Ovary (tissue), 9 donors: ENCODE results near the gene NCR3LG1. TPM values are rescaled to one million over a fixed set of nuclear protein-coding genes. Genes with fewer than 3 reads are reported as not detected.
"Not testable (repeated sequence)": the region's sequence is repeated elsewhere in the genome, so short reads cannot be mapped to it uniquely, and the experiment has no call there.

Experiments used
- DNase-seq, 5 donors: peaks; one replicate each; pipeline ENCODE4 v3.0.0-alpha.2; 2019 to 2020
- H3K27ac ChIP-seq, 2 donors: fragments of 200-600 bp; one replicate each; pipeline versions ENCODE4 v1.5.1 to v1.8.0; 2019 to 2022
- H3K27me3 ChIP-seq: fragments of 200-600 bp; one replicate; pipeline ENCODE4 v1.8.0; 2022
- H3K36me3 ChIP-seq: fragments of 200-600 bp; sonication (generic); one replicate; pipeline ENCODE4 v1.5.1; 2019
- H3K4me1 ChIP-seq: one replicate; pipeline ENCODE4 v1.8.1; 2013; ENCODE audit warnings: mild to moderate bottlenecking, moderate library complexity; ENCODE audit not compliant: insufficient read depth
- H3K4me3 ChIP-seq: fragments of 200-600 bp; sonication (generic); one replicate; pipeline ENCODE4 v1.5.1; 2017
- H3K9me3 ChIP-seq, 2 donors: fragments of 200-600 bp in 1 of 2; sonication (generic) in 1 of 2; one replicate each; pipeline versions ENCODE4 v1.5.1 to v1.8.1; 2013 to 2019; ENCODE audit warnings: mild to moderate bottlenecking in 1 of 2, moderate library complexity in 1 of 2
- EP300 ChIP-seq: sonication (generic); formaldehyde crosslinking; IDR thresholded peaks from one replicate; pipeline ENCODE4 v1.6.1; 2017; ENCODE audit warnings: antibody characterized with exemption
- POLR2A ChIP-seq: fragments of 450-650 bp; IDR thresholded peaks from one replicate; pipeline ENCODE4 v1.6.1; 2017; ENCODE audit warnings: antibody characterized with exemption, mild to moderate bottlenecking, moderate library complexity
- WGBS, 3 donors: extraction: QIAGEN DNeasy Blood & Tissue Kit in 1 of 3; methylation state at CpG; one replicate each; pipeline versions ENCODE4 v1.1.5 to v1.1.7; 2013 to 2017; 5-methylcytosine and 5-hydroxymethylcytosine counted together
- intact Hi-C, 4 donors: fragments of 100-400 bp; cut with DNase I; formaldehyde crosslinking; loops; one replicate each; pipeline versions ENCODE4 v1.11.0 to v1.15.1; 2022 to 2023
- polyA plus RNA-seq, 2 donors: library from polyadenylated mRNA; stranded (reverse); fragments of 200-250 nt in 1 of 2; fragments of 350-450 nt in 1 of 2; fragmentation: Illumina TruSeq in 1 of 2; extraction: RNeasy Lipid Tissue Mini Kit (QIAGEN cat#74804) in 1 of 2; gene quantifications; one replicate each; pipeline ENCODE4 v1.2.3, GENCODE V29; 2013 to 2014
- total RNA-seq, 7 donors: library from RNA; depleted of rRNA in 2 of 7; stranded (reverse); fragments of >200 nt in 2 of 7; fragmentation: NEBNext Ultra II Directional in 3 of 7; extraction: Animal tissue kit (Norgen Biotek cat#: 25700) in 3 of 7; gene quantifications; one replicate each; pipeline versions ENCODE4 v1.1.0 to v1.2.4, GENCODE V29; 2016 to 2023
- TF ChIP-seq, protein P1 (sequence below), 3 donors: fragments of 450-650 bp in 2 of 3; fragments of 200-600 bp in 1 of 3; IDR thresholded peaks; one replicate each; pipeline versions ENCODE4 v1.5.1 to v1.8.0; 2016 to 2022; ENCODE audit warnings: antibody characterized with exemption in 3 of 3, mild to moderate bottlenecking in 1 of 3
- donor health status: DM: no; HTN: no; CAD: no; lungs with moderate emphysema.
- donor health status: DM: no; HTN: no; CAD: no.
- donor health status: Bipolar disorder and iron deficiency.
- donor health status: DM: yes; HTN: yes; CAD: no.
- donor health status: DM: no; HTN: no; CAD: no.
- donor health status: DM: yes; HTN: yes; CAD: no.

Gene NCR3LG1
- total and polyA plus RNA-seq, 9 donors, result 0.75 to 7.7 (median 3.5) TPM

DNA sequence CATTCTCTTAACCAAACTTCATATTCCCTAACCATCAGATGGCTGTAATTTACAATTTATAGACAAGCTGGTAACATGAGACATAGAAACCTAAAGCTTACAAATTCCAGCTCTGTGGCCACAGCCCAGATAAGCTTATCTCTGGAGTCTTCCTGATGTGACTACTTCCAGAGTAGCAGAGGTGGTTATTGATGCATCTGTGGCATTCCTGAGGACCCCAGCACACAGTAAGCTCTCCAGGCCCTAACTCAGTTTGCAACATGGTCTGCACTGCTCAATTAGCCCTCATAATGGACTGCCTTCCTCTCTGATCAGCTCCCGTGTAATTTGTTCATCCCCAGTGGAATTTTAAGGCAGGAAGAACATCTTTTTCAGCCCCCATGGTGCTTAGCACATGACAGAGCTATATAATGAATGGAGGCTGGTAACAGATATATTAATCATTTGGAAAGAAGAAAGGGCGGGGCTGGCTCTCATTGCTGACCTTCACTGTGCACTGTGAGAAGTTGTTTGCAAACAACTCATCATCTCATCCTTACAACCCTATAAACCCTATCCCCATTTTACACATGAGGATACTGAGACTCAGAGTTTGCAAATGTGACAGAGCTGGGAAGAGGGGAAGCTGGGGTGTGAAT is 67.0 kb downstream of the NCR3LG1 start:
- intact Hi-C loops, result no loop called here
- Histone ChIP-seq H3K4me3 (no peak overlapping the region), H3K27me3 (no peaks in the 10 kb centered on the region), H3K36me3 (no peaks in the 10 kb centered on the region), H3K27ac (no peak overlapping the region), H3K9me3 (no peaks in the 10 kb centered on the region), H3K4me1 (no peaks in the 10 kb centered on the region)
- 31 to 44% (median 43%) methylated on average over 2 of the region's 2 CpGs for WGBS, 3 donors
- no peak for TF ChIP-seq POLR2A
- TF ChIP-seq, protein P1, sequence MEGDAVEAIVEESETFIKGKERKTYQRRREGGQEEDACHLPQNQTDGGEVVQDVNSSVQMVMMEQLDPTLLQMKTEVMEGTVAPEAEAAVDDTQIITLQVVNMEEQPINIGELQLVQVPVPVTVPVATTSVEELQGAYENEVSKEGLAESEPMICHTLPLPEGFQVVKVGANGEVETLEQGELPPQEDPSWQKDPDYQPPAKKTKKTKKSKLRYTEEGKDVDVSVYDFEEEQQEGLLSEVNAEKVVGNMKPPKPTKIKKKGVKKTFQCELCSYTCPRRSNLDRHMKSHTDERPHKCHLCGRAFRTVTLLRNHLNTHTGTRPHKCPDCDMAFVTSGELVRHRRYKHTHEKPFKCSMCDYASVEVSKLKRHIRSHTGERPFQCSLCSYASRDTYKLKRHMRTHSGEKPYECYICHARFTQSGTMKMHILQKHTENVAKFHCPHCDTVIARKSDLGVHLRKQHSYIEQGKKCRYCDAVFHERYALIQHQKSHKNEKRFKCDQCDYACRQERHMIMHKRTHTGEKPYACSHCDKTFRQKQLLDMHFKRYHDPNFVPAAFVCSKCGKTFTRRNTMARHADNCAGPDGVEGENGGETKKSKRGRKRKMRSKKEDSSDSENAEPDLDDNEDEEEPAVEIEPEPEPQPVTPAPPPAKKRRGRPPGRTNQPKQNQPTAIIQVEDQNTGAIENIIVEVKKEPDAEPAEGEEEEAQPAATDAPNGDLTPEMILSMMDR (IDR thresholded peaks at IDR 0.05), result no peak
- no peak for TF ChIP-seq EP300
- DNase-seq, result no peak

DNA sequence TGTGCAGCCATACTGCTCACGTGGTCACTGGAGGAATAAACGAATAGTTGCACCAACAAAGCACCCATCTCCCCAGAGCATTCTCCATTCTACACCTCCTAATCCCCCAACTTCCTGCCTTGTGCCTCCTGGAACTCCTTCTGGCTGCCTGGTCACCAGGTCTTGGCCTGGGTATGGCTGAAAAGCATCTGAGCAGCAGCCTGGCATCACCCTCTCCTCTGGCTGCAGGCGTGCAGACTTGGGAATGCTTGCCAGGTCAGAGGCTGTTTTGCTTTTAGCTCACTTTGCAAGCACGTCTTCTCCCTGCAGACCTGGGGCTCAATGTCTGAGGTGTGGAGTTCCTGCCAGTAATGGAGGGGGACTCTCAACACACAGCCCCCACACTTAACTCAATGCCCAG is 70.2 kb downstream of the NCR3LG1 start:
- H3K4me3 ChIP-seq, result no peak overlapping the region
- intact Hi-C loops, result no loop called here
- 36 to 38% (median 36%) methylated on average over 4 of the region's 4 CpGs for WGBS, 3 donors
- no peaks in the 10 kb centered on the region for H3K4me1 ChIP-seq
- no peak overlapping the region for H3K27ac ChIP-seq
- no peaks in the 10 kb centered on the region for H3K27me3 ChIP-seq
- no peak for DNase-seq
- no peaks in the 10 kb centered on the region for H3K9me3 ChIP-seq
- H3K36me3 ChIP-seq, result no peaks in the 10 kb centered on the region
- TF ChIP-seq, protein P1 (IDR thresholded peaks at IDR 0.05), result no peak
- TF ChIP-seq POLR2A (no peak), EP300 (no peak)

DNA sequence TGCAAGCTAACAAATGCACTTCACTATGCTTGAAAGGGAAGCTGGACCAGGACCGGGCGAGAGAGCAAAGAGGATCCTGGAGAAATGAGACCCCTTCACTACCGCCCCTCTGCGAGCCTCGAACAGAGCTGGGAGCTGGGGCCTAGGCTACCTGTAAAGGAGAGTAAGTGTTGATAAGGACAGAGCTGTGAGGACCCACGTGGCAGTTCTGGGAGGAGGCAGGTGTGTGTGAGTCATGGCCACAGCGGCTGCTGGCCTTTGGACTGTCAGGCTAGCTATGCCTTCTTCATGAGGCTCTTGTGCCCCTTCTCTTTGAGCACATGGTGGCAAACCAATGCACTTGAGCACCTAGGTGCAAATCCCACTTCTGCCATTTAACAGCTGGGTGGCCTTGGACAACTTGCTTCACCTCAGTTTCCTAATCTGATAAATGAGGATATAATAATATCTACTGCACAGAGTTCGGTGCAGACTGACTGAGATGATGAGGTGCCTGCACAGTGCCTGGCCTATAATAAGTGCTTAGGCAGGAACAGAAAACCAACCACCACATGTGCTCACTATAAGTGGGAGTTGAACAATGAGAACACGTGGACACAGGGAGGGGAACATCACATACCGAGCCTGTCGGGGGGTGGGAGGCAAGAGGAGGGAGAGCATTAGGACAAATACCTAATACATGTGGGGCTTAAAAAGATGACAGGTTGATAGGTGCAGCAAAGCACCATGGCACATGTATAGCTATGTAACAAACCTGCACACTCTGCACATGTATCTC is 72.1 kb downstream of the NCR3LG1 start:
- Histone ChIP-seq H3K36me3 (no peaks in the 10 kb centered on the region), H3K27ac (no peak overlapping the region), H3K4me1 (no peaks in the 10 kb centered on the region), H3K9me3 (no peaks in the 10 kb centered on the region), H3K4me3 (no peak overlapping the region), H3K27me3 (no peaks in the 10 kb centered on the region)
- TF ChIP-seq POLR2A, result no peak
- no peak for TF ChIP-seq EP300
- TF ChIP-seq, protein P1 (IDR thresholded peaks at IDR 0.05), result no peak
- 56 to 64% (median 58%) methylated on average over 11 of the region's 11 CpGs for WGBS, 3 donors
- intact Hi-C loops, result no loop called here
- no peak for DNase-seq

DNA sequence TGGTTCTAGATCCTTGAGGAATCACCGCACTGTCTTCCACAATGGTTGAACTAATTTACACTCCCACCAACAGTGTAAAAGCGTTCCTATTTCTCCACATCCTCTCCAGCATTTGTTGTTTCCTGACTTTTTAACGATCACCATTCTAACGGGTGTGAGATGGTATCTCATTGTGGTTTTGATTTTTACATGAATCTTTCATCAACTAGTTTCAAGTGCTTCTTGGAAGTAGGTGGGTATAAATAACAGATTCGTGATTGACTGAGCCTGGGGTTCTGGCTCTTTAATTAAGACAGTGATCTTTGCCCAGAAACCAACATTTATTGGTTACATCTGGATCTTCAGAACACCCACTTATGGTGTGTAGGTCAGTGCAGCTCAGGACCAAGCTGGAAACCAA is 74.6 kb downstream of the NCR3LG1 start:
- WGBS, 3 donors, result 78 to 79% (median 79%) methylated on average over 5 of the region's 5 CpGs
- H3K4me3 ChIP-seq, intact Hi-C loops, DNase-seq, H3K27me3 ChIP-seq, H3K27ac ChIP-seq, H3K4me1 ChIP-seq, H3K36me3 ChIP-seq, H3K9me3 ChIP-seq: not testable (repeated sequence)

Other genes with a start within 250 kb of the NCR3LG1 start
- gene PIK3C2A, start 143.8 kb upstream of the NCR3LG1 start, total RNA-seq, result 10 to 100 TPM; 39.3 to 66.1 (median 55.0) TPM
- gene PIK3C2A, start 143.8 kb upstream of the NCR3LG1 start, polyA plus RNA-seq, result 10 to 100 TPM; 12.0 to 19.6 TPM
- gene NUCB2, start 75.1 kb upstream of the NCR3LG1 start, total RNA-seq, result 100 to 1,000 TPM in 2 of 7 donors, 10 to 100 TPM in 5; 36.7 to 116 (median 86.1) TPM
- gene NUCB2, start 75.1 kb upstream of the NCR3LG1 start, polyA plus RNA-seq, result 100 to 1,000 TPM in 1 of 2 donors, 10 to 100 TPM in 1; 57.6 to 108 TPM
- gene KCNJ11, start 36.9 kb downstream of the NCR3LG1 start, total RNA-seq, result under 1 TPM in 6 of 7 donors, not detected in 1; 0.35 to 0.92 (median 0.61) TPM
- under 1 TPM in 1 of 2 donors, not detected in 1; 0.31 TPM for gene KCNJ11, start 36.9 kb downstream of the NCR3LG1 start, polyA plus RNA-seq
- gene ABCC8, start 125.0 kb downstream of the NCR3LG1 start, total RNA-seq, result 1 to 10 TPM in 1 of 7 donors, under 1 TPM in 4, not detected in 2; 0.43 to 1.1 (median 0.71) TPM
- 1 to 10 TPM in 1 of 2 donors, under 1 TPM in 1; 0.38 to 1.8 TPM for gene ABCC8, start 125.0 kb downstream of the NCR3LG1 start, polyA plus RNA-seq
- 1 to 10 TPM in 1 of 7 donors, under 1 TPM in 2, not detected in 4; 0.25 to 1.2 (median 0.80) TPM for gene USH1C, start 192.6 kb downstream of the NCR3LG1 start, total RNA-seq
- gene USH1C, start 192.6 kb downstream of the NCR3LG1 start, polyA plus RNA-seq, result 1 to 10 TPM in 1 of 2 donors, not detected in 1; 1.2 TPM
- gene OTOG, start 195.5 kb downstream of the NCR3LG1 start, total RNA-seq, result not detected
- gene OTOG, start 195.5 kb downstream of the NCR3LG1 start, polyA plus RNA-seq, result not detected